Osteocyte (in vitro differentiated cells): ENCODE data around the gene PLXDC2. TPM values are rescaled to one million over a fixed set of nuclear protein-coding genes. Genes with fewer than 3 reads are reported as not detected.

Experiments
- DNase-seq: peaks from one replicate; pipeline ENCODE4 v3.0.0; 2021; ENCODE audit warnings: mixed read lengths; ENCODE audit not compliant: unreplicated experiment; ENCODE audit errors: extremely low spot score
- H3K27ac Mint-ChIP-seq: one replicate; pipeline ENCODE4 v1.8.0; 2021; ENCODE audit warnings: mild to moderate bottlenecking, mixed read lengths; ENCODE audit not compliant: unreplicated experiment
- H3K27me3 Mint-ChIP-seq: one replicate; pipeline ENCODE4 v1.8.0; 2021; ENCODE audit warnings: mixed read lengths; ENCODE audit not compliant: unreplicated experiment
- H3K36me3 Mint-ChIP-seq: one replicate; pipeline ENCODE4 v1.8.0; 2021; ENCODE audit warnings: mixed read lengths; ENCODE audit not compliant: unreplicated experiment
- H3K4me1 Mint-ChIP-seq: one replicate; pipeline ENCODE4 v1.8.0; 2021; ENCODE audit warnings: mixed read lengths; ENCODE audit not compliant: unreplicated experiment
- H3K4me3 Mint-ChIP-seq: one replicate; pipeline ENCODE4 v1.8.0; 2021; ENCODE audit warnings: mild to moderate bottlenecking, moderate library complexity, mixed read lengths; ENCODE audit not compliant: unreplicated experiment
- H3K9me3 Mint-ChIP-seq: one replicate; pipeline ENCODE4 v1.8.0; 2021; ENCODE audit warnings: mixed read lengths; ENCODE audit not compliant: unreplicated experiment
- total RNA-seq: library from RNA; stranded (reverse); gene quantifications from 2 replicates; pipeline ENCODE4 v1.2.1, GENCODE V29; 2021
- TF ChIP-seq, protein P1 (sequence below): fragments of 200-600 bp; sonication (generic); IDR thresholded peaks from 2 replicates; pipeline ENCODE4 v1.5.0; 2021; ENCODE audit warnings: antibody characterized with exemption, mild to moderate bottlenecking, moderate library complexity

PLXDC2 gene
- total RNA-seq, 1 donor from 2014 or later, result 33.2 TPM

DNA sequence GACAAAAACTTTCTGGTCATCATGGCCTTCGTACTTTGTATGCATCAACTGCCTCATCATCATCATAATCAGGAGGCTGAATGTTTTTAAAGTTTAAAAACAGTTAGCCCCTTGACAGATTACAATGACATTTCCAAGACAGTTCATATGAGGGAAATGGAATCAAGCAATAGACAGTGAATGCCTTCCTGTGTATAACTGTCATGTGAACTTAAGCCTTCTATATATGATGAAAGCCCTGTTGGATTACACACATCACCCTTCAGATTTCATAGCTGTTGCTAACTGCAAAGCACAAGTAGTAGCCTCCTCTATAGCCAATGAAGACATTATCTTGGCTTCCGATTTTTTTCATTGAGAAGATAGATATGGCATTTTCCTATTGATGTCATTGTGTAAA lies 154.0 kb downstream of the PLXDC2 start:
- DNase-seq, result no peak
- Mint-ChIP-seq H3K36me3 (no peaks in the 10 kb centered on the region), H3K27me3 (peaks cover 2% of the 10 kb centered on the region), H3K4me3 (no peak overlapping the region), H3K27ac (no peak overlapping the region), H3K4me1 (peaks cover 12% of the 10 kb centered on the region), H3K9me3 (no peaks in the 10 kb centered on the region)
- TF ChIP-seq, protein P1, sequence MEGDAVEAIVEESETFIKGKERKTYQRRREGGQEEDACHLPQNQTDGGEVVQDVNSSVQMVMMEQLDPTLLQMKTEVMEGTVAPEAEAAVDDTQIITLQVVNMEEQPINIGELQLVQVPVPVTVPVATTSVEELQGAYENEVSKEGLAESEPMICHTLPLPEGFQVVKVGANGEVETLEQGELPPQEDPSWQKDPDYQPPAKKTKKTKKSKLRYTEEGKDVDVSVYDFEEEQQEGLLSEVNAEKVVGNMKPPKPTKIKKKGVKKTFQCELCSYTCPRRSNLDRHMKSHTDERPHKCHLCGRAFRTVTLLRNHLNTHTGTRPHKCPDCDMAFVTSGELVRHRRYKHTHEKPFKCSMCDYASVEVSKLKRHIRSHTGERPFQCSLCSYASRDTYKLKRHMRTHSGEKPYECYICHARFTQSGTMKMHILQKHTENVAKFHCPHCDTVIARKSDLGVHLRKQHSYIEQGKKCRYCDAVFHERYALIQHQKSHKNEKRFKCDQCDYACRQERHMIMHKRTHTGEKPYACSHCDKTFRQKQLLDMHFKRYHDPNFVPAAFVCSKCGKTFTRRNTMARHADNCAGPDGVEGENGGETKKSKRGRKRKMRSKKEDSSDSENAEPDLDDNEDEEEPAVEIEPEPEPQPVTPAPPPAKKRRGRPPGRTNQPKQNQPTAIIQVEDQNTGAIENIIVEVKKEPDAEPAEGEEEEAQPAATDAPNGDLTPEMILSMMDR, result no peak

DNA sequence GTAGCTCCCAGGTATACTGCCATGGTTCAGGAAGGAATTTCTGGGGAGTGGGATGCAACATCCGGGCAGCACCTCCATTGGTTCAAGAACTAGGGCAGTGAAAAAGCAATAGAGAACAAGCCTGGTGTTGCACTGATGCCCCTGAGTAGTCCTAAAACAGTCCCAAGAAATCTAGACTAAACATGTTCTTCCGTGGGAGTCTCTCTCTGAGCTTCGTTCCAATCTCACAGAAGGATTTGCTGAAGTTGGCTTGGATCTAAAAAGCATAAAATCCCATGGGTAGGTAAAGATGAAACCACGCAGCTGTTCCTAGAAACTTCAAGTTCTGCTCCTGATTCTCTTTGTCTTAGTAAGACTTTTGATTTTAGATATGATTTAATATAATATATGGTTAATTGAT lies 154.5 kb downstream of the PLXDC2 start:
- no peak for DNase-seq
- H3K27me3 Mint-ChIP-seq, result peaks cover 2% of the 10 kb centered on the region

DNA sequence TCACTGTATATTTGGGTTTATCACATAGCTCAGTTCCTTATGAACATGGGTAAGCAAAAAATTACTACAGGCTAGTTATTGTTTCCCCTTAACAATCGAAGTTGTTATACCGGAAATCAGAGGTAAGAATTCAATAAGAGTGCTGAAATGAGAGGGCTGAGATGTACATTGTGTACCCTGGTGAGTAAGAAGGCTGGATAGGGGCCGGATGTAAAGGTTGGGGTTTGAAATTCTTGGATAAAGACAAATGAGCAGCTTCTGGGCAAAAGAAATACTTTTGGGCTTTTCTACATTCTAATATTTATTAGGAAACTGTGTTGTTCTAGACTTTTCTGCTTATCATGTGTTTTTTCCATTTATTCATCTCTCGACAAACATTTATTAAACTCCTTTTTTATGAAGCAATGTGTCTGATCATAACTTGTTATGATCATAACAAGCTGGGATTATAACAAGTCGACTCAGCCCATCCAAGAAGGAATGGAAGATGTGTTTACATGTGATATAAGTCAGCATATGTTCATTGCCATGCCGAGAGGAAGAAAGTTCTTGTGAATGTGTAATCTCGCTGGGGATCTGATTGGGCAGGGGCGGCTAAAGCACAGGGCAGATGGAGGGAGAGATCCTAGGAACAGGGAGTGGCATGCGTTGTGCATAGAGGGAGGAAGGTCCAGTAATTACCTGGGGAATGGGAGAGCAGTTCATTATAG lies 155.3 kb downstream of the PLXDC2 start:
- TF ChIP-seq, protein P1, result no peak
- Mint-ChIP-seq H3K4me1 (peaks cover 12% of the 10 kb centered on the region), H3K9me3 (no peaks in the 10 kb centered on the region), H3K27ac (no peak overlapping the region), H3K4me3 (no peak overlapping the region), H3K27me3 (peaks cover 2% of the 10 kb centered on the region), H3K36me3 (no peaks in the 10 kb centered on the region)
- DNase-seq, result no peak

More for the DNA sequence above, 154.5 kb downstream of the PLXDC2 start:
- Mint-ChIP-seq H3K27ac (no peak overlapping the region), H3K9me3 (no peaks in the 10 kb centered on the region), H3K36me3 (no peaks in the 10 kb centered on the region), H3K4me1 (peaks cover 12% of the 10 kb centered on the region), H3K4me3 (no peak overlapping the region)
- TF ChIP-seq, protein P1, result no peak

DNA sequence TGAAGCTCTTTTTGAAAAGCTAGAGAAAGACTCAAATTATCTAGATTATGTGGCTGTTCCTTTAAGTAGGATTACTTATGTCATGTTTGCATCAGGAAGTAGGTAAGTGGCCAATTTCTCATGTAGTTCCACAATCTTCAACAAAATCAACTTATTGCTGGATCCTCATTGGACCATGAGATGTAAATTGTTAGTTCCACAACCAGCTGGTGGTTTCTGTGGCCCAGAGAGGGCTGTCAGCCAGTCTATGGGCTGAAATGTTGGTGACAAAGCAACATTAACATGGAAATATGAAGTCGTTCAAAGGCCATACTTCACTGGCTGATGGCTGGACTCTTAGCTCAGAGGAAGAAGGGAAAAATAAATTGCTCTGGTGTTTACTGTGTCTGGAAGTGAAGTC lies 157.9 kb downstream of the PLXDC2 start:
- H3K27ac Mint-ChIP-seq, result no peak overlapping the region
- DNase-seq, result no peak

DNA sequence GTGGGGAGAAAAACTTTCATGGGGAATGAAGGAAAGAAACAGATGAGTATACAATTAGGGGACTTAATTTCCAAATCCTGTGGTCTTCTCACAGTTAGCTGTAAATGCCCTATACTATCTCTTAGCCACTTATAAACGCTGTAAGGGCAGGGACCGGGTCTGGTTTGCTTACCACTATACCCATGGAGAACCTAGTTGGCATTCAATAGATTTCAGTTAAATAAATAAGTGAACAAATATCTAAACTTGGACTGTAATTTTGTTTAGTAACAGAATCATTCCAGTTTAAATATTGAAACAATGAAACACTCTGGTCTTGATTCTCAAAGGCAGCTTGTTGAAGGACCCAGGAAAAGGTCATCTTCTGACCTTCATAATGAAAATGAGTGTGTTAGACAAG lies 158.3 kb downstream of the PLXDC2 start:
- Mint-ChIP-seq H3K4me3 (no peak overlapping the region), H3K27ac (no peak overlapping the region), H3K9me3 (no peaks in the 10 kb centered on the region), H3K27me3 (peaks cover 2% of the 10 kb centered on the region), H3K4me1 (peaks cover under 1% of the 10 kb centered on the region), H3K36me3 (peaks cover 2% of the 10 kb centered on the region)
- TF ChIP-seq, protein P1, result no peak
- no peak for DNase-seq

More for the DNA sequence above, 157.9 kb downstream of the PLXDC2 start:
- Mint-ChIP-seq H3K36me3 (peaks cover 2% of the 10 kb centered on the region), H3K9me3 (no peaks in the 10 kb centered on the region), H3K4me1 (peaks cover under 1% of the 10 kb centered on the region), H3K27me3 (peaks cover 2% of the 10 kb centered on the region), H3K4me3 (no peak overlapping the region)
- TF ChIP-seq, protein P1, result no peak
